Left lobe of liver (tissue), 2 donors: ENCODE measurements around the gene SDHAF1. TPM values are rescaled to one million over a fixed set of nuclear protein-coding genes. Genes with fewer than 3 reads are reported as not detected.
"Not testable (repeated sequence)": the region's sequence is repeated elsewhere in the genome, so short reads cannot be mapped to it uniquely, and the experiment has no call there.

ENCODE experiments used
- ATAC-seq: fragments of 200-7000 bp; cut with Tn5 transposase; one replicate; pipeline ENCODE4 v1.9.1; 2020; ENCODE audit warnings: mild to moderate bottlenecking, moderate library complexity
- DNase-seq: peaks from one replicate; pipeline ENCODE4 v3.0.0-alpha.2; 2020; ENCODE audit warnings: low spot score
- total RNA-seq: library from RNA; stranded (reverse); gene quantifications from one replicate; pipeline ENCODE4 v1.2.1, GENCODE V29; 2021
- donor health status: DM: no; HTN: no; CAD: no; lungs with moderate emphysema.
- donor health status: DM: no; HTN: yes; CAD: no.

Gene SDHAF1
- total RNA-seq, 1 donor from 2014 or later = 13.9 TPM

- DNase-seq (peak; percentile 99), ATAC-seq (peak; percentile 94)
These were observed 19.3 kb downstream of the SDHAF1 start, which contains the start of gene ALKBH6 for GRCh38 chr19:36014012-36014924. ALKBH6 (minus strand) TSS chr19:36014213; CDS start chr19:36013397, 816 bp downstream.

GRCh38 chr19:36019061-36019670, 24.2 kb downstream of the SDHAF1 start:
- no peak for ATAC-seq
- DNase-seq = no peak

GRCh38 chr19:36023432-36023831, 28.4 kb downstream of the SDHAF1 start:
- ATAC-seq = no peak

GRCh38 chr19:36025541-36025940, 30.6 kb downstream of the SDHAF1 start:
- no peak for ATAC-seq
- DNase-seq = no peak

More at GRCh38 chr19:36023432-36023831, 28.4 kb downstream of the SDHAF1 start:
- no peak for DNase-seq

- no peak for DNase-seq
- no peak for ATAC-seq
These were observed 31.3 kb downstream of the SDHAF1 start for GRCh38 chr19:36026091-36026876.

GRCh38 chr19:36027696-36028095, 32.7 kb downstream of the SDHAF1 start:
- DNase-seq = no peak
- no peak for ATAC-seq

GRCh38 chr19:36028313-36029041, 33.5 kb downstream of the SDHAF1 start:
- DNase-seq = no peak
- no peak for ATAC-seq

- DNase-seq (no peak), ATAC-seq (peak; percentile 71)
These were observed 35.5 kb downstream of the SDHAF1 start for GRCh38 chr19:36030264-36031148.

- ATAC-seq (peak; percentile 71), DNase-seq (no peak)
These were observed 36.3 kb downstream of the SDHAF1 start for GRCh38 chr19:36031308-36031707.

GRCh38 chr19:36032251-36033104, 37.5 kb downstream of the SDHAF1 start, which contains the start of gene CLIP3:
CLIP3 (minus strand) TSS chr19:36032873; CDS start chr19:36032357, 516 bp downstream.
- ATAC-seq = peak; percentile 24

GRCh38 chr19:36040495-36040894, 45.5 kb downstream of the SDHAF1 start:
- no peak for DNase-seq
- no peak for ATAC-seq

More at GRCh38 chr19:36032251-36033104, 37.5 kb downstream of the SDHAF1 start, which contains the start of gene CLIP3:
- DNase-seq = no peak

- DNase-seq, ATAC-seq: not testable (repeated sequence)
These were observed 46.1 kb downstream of the SDHAF1 start for GRCh38 chr19:36041092-36041491.

GRCh38 chr19:36041831-36042230, 46.8 kb downstream of the SDHAF1 start:
- ATAC-seq = peak; percentile 20
- no peak for DNase-seq

- no peak for DNase-seq
- no peak for ATAC-seq
These were observed 49.0 kb downstream of the SDHAF1 start for GRCh38 chr19:36043952-36044351.
